Natural killer cell (primary cell): ENCODE results near the gene DDX42. TPM values are rescaled to one million over a fixed set of nuclear protein-coding genes. Genes with fewer than 3 reads are reported as not detected.

Experiments
- ATAC-seq, 3 donors: fragments of 150-1000 bp in 2 of 3; fragments of 200-7000 bp in 1 of 3; cut with Tn5 transposase; 1 replicate in 1 of 3; 2 replicates in 2 of 3; pipeline ENCODE4 v1.10.0; 2021; ENCODE audit warnings: mild to moderate bottlenecking in 2 of 3, moderate library complexity in 2 of 3
- DNase-seq, 2 donors: peaks; one replicate each; pipeline versions ENCODE4 v3.0.0 to v3.0.0-alpha.2; 2013 to 2021; ENCODE audit warnings: mixed read lengths in 1 of 2
- H3K27ac ChIP-seq: one replicate; pipeline ENCODE4 v1.5.1; 2013; ENCODE audit warnings: mild to moderate bottlenecking, low read length
- H3K27me3 ChIP-seq: one replicate; pipeline ENCODE4 v1.6.1; 2013; ENCODE audit warnings: low read length; ENCODE audit not compliant: control insufficient read depth, insufficient read depth
- H3K36me3 ChIP-seq: one replicate; pipeline ENCODE4 v1.6.1; 2013; ENCODE audit warnings: low read length; ENCODE audit not compliant: control insufficient read depth, insufficient read depth
- H3K4me1 ChIP-seq: one replicate; pipeline ENCODE4 v1.6.1; 2013; ENCODE audit warnings: low read length; ENCODE audit not compliant: control insufficient read depth, insufficient read depth
- H3K4me3 ChIP-seq: one replicate; pipeline ENCODE4 v1.5.1; 2013; ENCODE audit warnings: low read length
- H3K9me3 ChIP-seq: one replicate; pipeline ENCODE4 v1.6.1; 2013; ENCODE audit warnings: low read length; ENCODE audit not compliant: control insufficient read depth, insufficient read depth
- H3K27ac Mint-ChIP-seq, 2 donors: one replicate each; pipeline ENCODE4 v1.8.0; 2022; ENCODE audit warnings: mild to moderate bottlenecking in 2 of 2, mixed read lengths in 2 of 2, moderate library complexity in 1 of 2
- H3K27me3 Mint-ChIP-seq, 2 donors: one replicate each; pipeline ENCODE4 v1.8.0; 2022; ENCODE audit warnings: low read depth in 2 of 2, mixed read lengths in 2 of 2
- H3K36me3 Mint-ChIP-seq: one replicate; pipeline ENCODE4 v1.8.0; 2022; ENCODE audit warnings: mixed read lengths
- H3K4me1 Mint-ChIP-seq, 2 donors: one replicate each; pipeline ENCODE4 v1.8.0; 2022; ENCODE audit warnings: mixed read lengths in 2 of 2
- H3K4me3 Mint-ChIP-seq: one replicate; pipeline ENCODE4 v1.8.0; 2022; ENCODE audit warnings: mild to moderate bottlenecking, moderate library complexity, mixed read lengths
- H3K9me3 Mint-ChIP-seq, 2 donors: one replicate each; pipeline ENCODE4 v1.8.0; 2022; ENCODE audit warnings: mixed read lengths in 2 of 2
- CTCF ChIP-seq: fragments of 200-600 bp; IDR thresholded peaks from one replicate; pipeline ENCODE4 v1.8.0; 2022; ENCODE audit warnings: antibody characterized with exemption
- whole genome bisulfite sequencing: methylation state at CpG from one replicate; pipeline ENCODE4 v1.1.7; 2013; ENCODE audit warnings: missing lambda C conversion rate; ENCODE audit not compliant: insufficient coverage; 5-methylcytosine and 5-hydroxymethylcytosine counted together
- intact Hi-C: fragments of 100-400 bp; cut with micrococcal nuclease; formaldehyde crosslinking; loops from one replicate; pipeline ENCODE4 v1.14.2; 2022
- total RNA-seq, 4 donors: library from RNA; stranded (reverse); fragments of 120-200 nt in 1 of 4; gene quantifications; one replicate each; pipeline versions ENCODE4 v1.2.3 to v1.2.4, GENCODE V29; 2013 to 2022

Gene DDX42
- total RNA-seq, 3 donors from 2014 or later (not counting 1 experiment from before 2014, with no cell fraction given), result 80.1 to 127 (median 110) TPM

GRCh38 chr17:63819585-63820537 is 45.9 kb downstream of the DDX42 start:
- ATAC-seq, result no peak
- no peaks in the 10 kb centered on the region for H3K27me3 Mint-ChIP-seq

GRCh38 chr17:63820963-63821561 is 47.1 kb downstream of the DDX42 start:
- DNase-seq, result no peak
- no peaks in the 10 kb centered on the region for H3K9me3 Mint-ChIP-seq
- H3K36me3 Mint-ChIP-seq, result peaks cover 31% of the 10 kb centered on the region
- intact Hi-C loops, result no loop called here
- H3K9me3 ChIP-seq, result no peaks in the 10 kb centered on the region
- H3K4me3 Mint-ChIP-seq, result no peak overlapping the region
- TF ChIP-seq CTCF, result no peak
- H3K27me3 Mint-ChIP-seq, result no peaks in the 10 kb centered on the region
- peaks cover 14 to 29% of the 10 kb centered on the region in 2 donors for H3K4me1 Mint-ChIP-seq
- H3K36me3 ChIP-seq, result peaks cover 91% of the 10 kb centered on the region
- peaks cover 7% of the 10 kb centered on the region for H3K4me1 ChIP-seq
- WGBS, result 92% methylated on average over 10 of the region's 10 CpGs
- H3K27ac Mint-ChIP-seq, result peak overlapping the region; percentile 43 to 68
- H3K27ac ChIP-seq, result no peak overlapping the region
- no peak for ATAC-seq
- no peaks in the 10 kb centered on the region for H3K27me3 ChIP-seq
- H3K4me3 ChIP-seq, result no peak overlapping the region

More at GRCh38 chr17:63819585-63820537, 45.9 kb downstream of the DDX42 start:
- H3K4me3 Mint-ChIP-seq, result no peak overlapping the region
- 83% methylated on average over 21 of the region's 21 CpGs for WGBS
- H3K36me3 Mint-ChIP-seq, result peaks cover 31% of the 10 kb centered on the region
- peak in 1 of 2 donors; percentile 37 for DNase-seq
- H3K27ac Mint-ChIP-seq, result peak overlapping the region in 1 of 2 donors; percentile 70
- no peak overlapping the region for H3K4me3 ChIP-seq
- no peaks in the 10 kb centered on the region for H3K9me3 ChIP-seq
- H3K36me3 ChIP-seq, result peaks cover 92% of the 10 kb centered on the region
- H3K9me3 Mint-ChIP-seq, result no peaks in the 10 kb centered on the region
- no peak for TF ChIP-seq CTCF
- peaks cover 5% of the 10 kb centered on the region for H3K4me1 ChIP-seq
- no peak overlapping the region for H3K27ac ChIP-seq
- no peaks in the 10 kb centered on the region for H3K27me3 ChIP-seq
- H3K4me1 Mint-ChIP-seq, result peaks cover 8 to 24% of the 10 kb centered on the region in 2 donors
- intact Hi-C loops, result no loop called here

GRCh38 chr17:63821804-63822203 is 47.8 kb downstream of the DDX42 start:
- H3K36me3 Mint-ChIP-seq, result peaks cover 31% of the 10 kb centered on the region

More at GRCh38 chr17:63821804-63822203, 47.8 kb downstream of the DDX42 start:
- H3K4me3 Mint-ChIP-seq, result peak overlapping the region; percentile 5
- TF ChIP-seq CTCF, result no peak
- peak overlapping the region; percentile 43 to 68 for H3K27ac Mint-ChIP-seq
- no peak overlapping the region for H3K4me3 ChIP-seq
- peaks cover 84% of the 10 kb centered on the region for H3K36me3 ChIP-seq
- H3K9me3 Mint-ChIP-seq, result no peaks in the 10 kb centered on the region
- no peak for DNase-seq
- ATAC-seq, result no peak
- intact Hi-C loops, result no loop called here
- H3K4me1 ChIP-seq, result peaks cover 15% of the 10 kb centered on the region
- H3K9me3 ChIP-seq, result no peaks in the 10 kb centered on the region
- no peaks in the 10 kb centered on the region for H3K27me3 ChIP-seq
- no peak overlapping the region for H3K27ac ChIP-seq
- no peaks in the 10 kb centered on the region for H3K27me3 Mint-ChIP-seq
- H3K4me1 Mint-ChIP-seq, result peaks cover 21 to 37% of the 10 kb centered on the region in 2 donors
- WGBS, result 74% methylated on average over 6 of the region's 6 CpGs
